GM12878 (cell line): ENCODE measurements around the gene SULT2B1.

Experiments
- CREB1 ChIP-seq: IDR thresholded peaks from 2 replicates; pipeline ENCODE4 v1.6.1; 2012; ENCODE audit warnings: low read depth, mild to moderate bottlenecking, inconsistent platforms
- EP300 ChIP-seq, 2 experiments: fragments of 150-350 bp in 1 of 2; IDR thresholded peaks; 2 replicates each; pipeline ENCODE4 v1.6.1; 2011 to 2012; ENCODE audit warnings: low read depth in 2 of 2, low read length in 2 of 2, borderline replicate concordance in 1 of 2, improper control_type of control experiment in 1 of 2, inconsistent platforms in 1 of 2; ENCODE audit not compliant: control insufficient read depth in 1 of 2
- HDAC6 ChIP-seq: fragments of 200-600 bp; sonication (generic); IDR thresholded peaks from one replicate; pipeline ENCODE4 v1.8.0; 2017; ENCODE audit warnings: antibody characterized with exemption; ENCODE audit not compliant: unreplicated experiment
- KDM1A ChIP-seq: fragments of 200-600 bp; sonication (generic); IDR thresholded peaks from 2 replicates; pipeline ENCODE4 v1.6.1; 2016; ENCODE audit warnings: borderline replicate concordance
- MYC ChIP-seq: IDR thresholded peaks from 2 replicates; pipeline ENCODE4 v1.6.1; 2011; ENCODE audit warnings: mild to moderate bottlenecking, low read length, moderate library complexity, inconsistent platforms; ENCODE audit not compliant: insufficient read depth, insufficient replicate concordance, insufficient read length, severe bottlenecking
- NR2C2 ChIP-seq: IDR thresholded peaks from 2 replicates; pipeline ENCODE4 v1.6.1; 2011; ENCODE audit warnings: borderline replicate concordance, low read depth; ENCODE audit not compliant: control insufficient read depth, insufficient read length
- YY1 ChIP-seq: IDR thresholded peaks from 2 replicates; pipeline ENCODE4 v1.6.1; 2011; ENCODE audit warnings: low read depth, mild to moderate bottlenecking, low read length
- TF ChIP-seq, protein P1 (sequence below): fragments of 450-650 bp; IDR thresholded peaks from 2 replicates; pipeline ENCODE4 v1.6.1; 2017; ENCODE audit warnings: borderline replicate concordance
- TF ChIP-seq, protein P2 (sequence below), 3 experiments: IDR thresholded peaks in 2 of 3; conservative IDR thresholded peaks in 1 of 3; 2 replicates each; pipeline ENCODE4 v1.5.1; 2011; ENCODE audit warnings: low read depth in 3 of 3, low read length in 3 of 3, mild to moderate bottlenecking in 3 of 3, control low read depth in 2 of 3, moderate library complexity in 2 of 3, inconsistent platforms in 1 of 3, mixed read lengths in 1 of 3; ENCODE audit not compliant: control insufficient read depth in 2 of 3, insufficient read depth in 1 of 3; ENCODE audit errors: extremely low read depth in 1 of 3

DNA sequence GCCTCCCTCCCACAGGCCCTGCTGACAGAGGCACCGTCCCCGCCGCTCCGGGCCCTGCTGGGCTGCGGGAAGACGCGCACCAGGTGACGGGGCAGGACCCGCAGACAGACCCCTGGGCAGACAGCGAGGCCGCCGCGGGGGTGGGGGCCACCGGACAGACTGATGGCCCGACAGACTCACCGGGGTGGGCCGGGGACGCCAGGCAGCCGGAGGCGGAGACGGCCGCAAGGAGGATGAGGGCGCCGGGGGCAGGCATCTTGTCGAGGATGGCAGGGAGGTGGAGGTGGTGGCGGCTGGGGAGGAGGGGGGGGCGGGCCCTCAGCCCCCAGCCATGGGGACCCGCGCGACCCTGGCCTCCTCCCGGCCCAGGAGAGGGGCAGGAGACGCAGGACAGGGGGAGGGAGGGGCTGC is 40.6 kb upstream of the SULT2B1 start:
- TF ChIP-seq MYC (no peak), CREB1 (no peak), YY1 (no peak), EP300 (IDR thresholded peaks at IDR 0.05; ENCODE audit: borderline replicate concordance in 1 of 2, control insufficient read depth in 1 of 2, low read depth in 2 of 2, low read length in 2 of 2) (no peak), HDAC6 (no peak), NR2C2 (no peak), KDM1A (no peak)
- TF ChIP-seq, protein P1, sequence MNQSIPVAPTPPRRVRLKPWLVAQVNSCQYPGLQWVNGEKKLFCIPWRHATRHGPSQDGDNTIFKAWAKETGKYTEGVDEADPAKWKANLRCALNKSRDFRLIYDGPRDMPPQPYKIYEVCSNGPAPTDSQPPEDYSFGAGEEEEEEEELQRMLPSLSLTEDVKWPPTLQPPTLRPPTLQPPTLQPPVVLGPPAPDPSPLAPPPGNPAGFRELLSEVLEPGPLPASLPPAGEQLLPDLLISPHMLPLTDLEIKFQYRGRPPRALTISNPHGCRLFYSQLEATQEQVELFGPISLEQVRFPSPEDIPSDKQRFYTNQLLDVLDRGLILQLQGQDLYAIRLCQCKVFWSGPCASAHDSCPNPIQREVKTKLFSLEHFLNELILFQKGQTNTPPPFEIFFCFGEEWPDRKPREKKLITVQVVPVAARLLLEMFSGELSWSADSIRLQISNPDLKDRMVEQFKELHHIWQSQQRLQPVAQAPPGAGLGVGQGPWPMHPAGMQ = no peak
- TF ChIP-seq, protein P2, sequence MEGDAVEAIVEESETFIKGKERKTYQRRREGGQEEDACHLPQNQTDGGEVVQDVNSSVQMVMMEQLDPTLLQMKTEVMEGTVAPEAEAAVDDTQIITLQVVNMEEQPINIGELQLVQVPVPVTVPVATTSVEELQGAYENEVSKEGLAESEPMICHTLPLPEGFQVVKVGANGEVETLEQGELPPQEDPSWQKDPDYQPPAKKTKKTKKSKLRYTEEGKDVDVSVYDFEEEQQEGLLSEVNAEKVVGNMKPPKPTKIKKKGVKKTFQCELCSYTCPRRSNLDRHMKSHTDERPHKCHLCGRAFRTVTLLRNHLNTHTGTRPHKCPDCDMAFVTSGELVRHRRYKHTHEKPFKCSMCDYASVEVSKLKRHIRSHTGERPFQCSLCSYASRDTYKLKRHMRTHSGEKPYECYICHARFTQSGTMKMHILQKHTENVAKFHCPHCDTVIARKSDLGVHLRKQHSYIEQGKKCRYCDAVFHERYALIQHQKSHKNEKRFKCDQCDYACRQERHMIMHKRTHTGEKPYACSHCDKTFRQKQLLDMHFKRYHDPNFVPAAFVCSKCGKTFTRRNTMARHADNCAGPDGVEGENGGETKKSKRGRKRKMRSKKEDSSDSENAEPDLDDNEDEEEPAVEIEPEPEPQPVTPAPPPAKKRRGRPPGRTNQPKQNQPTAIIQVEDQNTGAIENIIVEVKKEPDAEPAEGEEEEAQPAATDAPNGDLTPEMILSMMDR (IDR thresholded peaks at IDR 0.05 in 2 of 3, conservative IDR thresholded peaks at IDR 0.05 in 1 of 3; ENCODE audit: control insufficient read depth in 2 of 3, extremely low read depth in 1 of 3, insufficient read depth in 1 of 3, low read depth in 3 of 3, low read length in 3 of 3) = no peak
